ENCODE results near the gene FXYD1.

DNA sequence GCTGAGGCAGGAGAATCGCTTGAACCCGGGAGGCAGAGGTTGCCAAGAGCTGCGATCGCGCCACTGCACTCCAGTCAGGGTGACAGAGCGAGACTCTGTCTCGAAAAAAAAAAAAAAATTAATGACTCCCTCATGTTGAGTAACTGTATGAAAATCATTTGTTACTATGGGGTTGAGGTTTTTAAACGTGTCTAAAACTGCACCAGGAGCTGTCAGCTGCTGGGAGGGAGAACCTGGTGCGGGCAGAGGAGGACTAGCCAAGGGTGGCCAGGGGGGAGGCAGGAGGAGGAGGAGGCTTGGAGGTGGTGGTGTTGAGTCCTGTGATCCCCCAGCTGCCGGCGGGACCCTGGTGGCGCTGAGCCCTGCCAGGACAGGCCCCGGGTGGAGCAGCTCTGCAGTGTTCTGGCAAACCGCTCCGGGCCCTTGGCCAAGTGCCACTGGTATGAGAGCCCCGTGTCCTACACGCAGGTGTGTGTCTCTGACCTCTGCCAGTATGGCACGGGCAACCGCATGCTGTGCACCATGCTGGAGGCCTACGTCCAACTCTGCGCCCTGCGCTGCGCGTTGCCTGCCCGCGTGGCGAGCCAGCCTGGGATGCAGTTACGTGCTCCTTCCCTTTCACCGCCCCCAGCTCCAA is 40.1 kb upstream of the FXYD1 start:
- TF ChIP-seq, protein P1, sequence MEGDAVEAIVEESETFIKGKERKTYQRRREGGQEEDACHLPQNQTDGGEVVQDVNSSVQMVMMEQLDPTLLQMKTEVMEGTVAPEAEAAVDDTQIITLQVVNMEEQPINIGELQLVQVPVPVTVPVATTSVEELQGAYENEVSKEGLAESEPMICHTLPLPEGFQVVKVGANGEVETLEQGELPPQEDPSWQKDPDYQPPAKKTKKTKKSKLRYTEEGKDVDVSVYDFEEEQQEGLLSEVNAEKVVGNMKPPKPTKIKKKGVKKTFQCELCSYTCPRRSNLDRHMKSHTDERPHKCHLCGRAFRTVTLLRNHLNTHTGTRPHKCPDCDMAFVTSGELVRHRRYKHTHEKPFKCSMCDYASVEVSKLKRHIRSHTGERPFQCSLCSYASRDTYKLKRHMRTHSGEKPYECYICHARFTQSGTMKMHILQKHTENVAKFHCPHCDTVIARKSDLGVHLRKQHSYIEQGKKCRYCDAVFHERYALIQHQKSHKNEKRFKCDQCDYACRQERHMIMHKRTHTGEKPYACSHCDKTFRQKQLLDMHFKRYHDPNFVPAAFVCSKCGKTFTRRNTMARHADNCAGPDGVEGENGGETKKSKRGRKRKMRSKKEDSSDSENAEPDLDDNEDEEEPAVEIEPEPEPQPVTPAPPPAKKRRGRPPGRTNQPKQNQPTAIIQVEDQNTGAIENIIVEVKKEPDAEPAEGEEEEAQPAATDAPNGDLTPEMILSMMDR (conservative IDR thresholded peaks at IDR 0.05; ENCODE audit: low read length) = no peak
- no peak for TF ChIP-seq EZH2phosphoT487 (IDR thresholded peaks at IDR 0.05; ENCODE audit: borderline replicate concordance, low read depth, low read length)
